ENCODE data around the gene BNIP5. TPM values are rescaled to one million over a fixed set of nuclear protein-coding genes. Genes with fewer than 3 reads are reported as not detected.
A peak's percentile ranks its signal among the peaks of the same experiment; 100 is the strongest.

BNIP5 gene
- total RNA-seq, 2 donors from 2014 or later: not detected

DNA sequence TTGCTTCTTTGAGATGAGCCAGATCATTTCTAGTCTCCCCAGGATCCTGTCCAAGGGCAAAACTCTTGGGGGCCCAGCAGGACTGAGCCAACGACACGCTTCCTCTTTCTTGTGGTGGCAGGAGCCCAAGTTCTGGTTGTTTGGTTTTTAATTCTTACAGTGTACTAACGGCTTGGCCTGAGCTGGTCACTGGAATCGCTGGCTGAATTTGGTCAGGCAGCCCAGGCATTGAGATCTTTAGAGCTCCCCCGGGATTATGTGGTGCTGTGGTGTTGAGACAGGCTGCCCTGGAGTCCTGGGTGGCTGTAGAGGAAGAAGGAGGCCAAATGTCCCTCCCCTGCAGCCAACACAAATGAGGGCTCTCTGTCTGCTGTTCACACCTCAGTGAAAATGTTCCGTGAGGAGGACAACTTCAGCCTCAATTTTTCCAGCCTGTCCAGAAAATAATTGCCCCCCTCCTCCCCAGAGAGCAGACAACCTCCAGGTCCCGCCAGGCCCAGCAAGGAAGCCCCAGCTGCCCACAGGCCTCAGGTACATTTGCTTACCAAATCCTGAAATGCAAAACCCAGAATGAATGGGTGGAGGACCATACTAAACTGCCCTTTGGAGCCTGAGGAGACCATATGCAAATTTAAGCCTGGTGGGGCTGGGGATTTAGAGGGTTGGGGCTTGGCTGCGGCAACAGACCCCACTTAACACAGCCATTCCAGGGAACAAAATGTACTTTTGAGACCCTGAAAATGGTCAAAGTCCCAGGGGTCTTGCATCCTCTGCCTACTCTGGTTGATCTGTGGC is 23.6 kb downstream of the BNIP5 start:
- no peaks in the 10 kb centered on the region for H3K36me3 Mint-ChIP-seq (ENCODE audit: low read depth)

GRCh38 chr6:36309900-36310299 is 26.8 kb downstream of the BNIP5 start:
- Mint-ChIP-seq H3K4me3 (no peak overlapping the region), H3K9me3 (peaks cover 5% of the 10 kb centered on the region), H3K27ac (no peak overlapping the region), H3K36me3 (ENCODE audit: low read depth) (no peaks in the 10 kb centered on the region), H3K27me3 (ENCODE audit: insufficient read depth) (no peaks in the 10 kb centered on the region), H3K4me1 (peaks cover 25% of the 10 kb centered on the region)
- Histone ChIP-seq H3K4me3 (ENCODE audit: low read length) (no peak overlapping the region), H3K9ac (ENCODE audit: extremely low read depth, low read length, poor library complexity, severe bottlenecking) (no peak overlapping the region), H3K4me1 (ENCODE audit: control insufficient read depth, insufficient read depth, low read length) (peaks cover 13% of the 10 kb centered on the region), H3K27ac (ENCODE audit: low read depth, low read length) (no peak overlapping the region), H3K9me3 (ENCODE audit: control insufficient read depth, low read length) (peaks cover 6% of the 10 kb centered on the region), H3K36me3 (ENCODE audit: control insufficient read depth, insufficient read depth, low read length) (no peaks in the 10 kb centered on the region), H3K27me3 (ENCODE audit: control insufficient read depth, insufficient read depth, low read length, poor library complexity, severe bottlenecking) (no peaks in the 10 kb centered on the region)
- no peak for DNase-seq
- WGBS, 2 experiments (ENCODE audit: insufficient coverage in 1 of 2, insufficient read length in 1 of 2): 97 to 100% methylated on average over 2 of the region's 2 CpGs
- TF ChIP-seq, protein P1, sequence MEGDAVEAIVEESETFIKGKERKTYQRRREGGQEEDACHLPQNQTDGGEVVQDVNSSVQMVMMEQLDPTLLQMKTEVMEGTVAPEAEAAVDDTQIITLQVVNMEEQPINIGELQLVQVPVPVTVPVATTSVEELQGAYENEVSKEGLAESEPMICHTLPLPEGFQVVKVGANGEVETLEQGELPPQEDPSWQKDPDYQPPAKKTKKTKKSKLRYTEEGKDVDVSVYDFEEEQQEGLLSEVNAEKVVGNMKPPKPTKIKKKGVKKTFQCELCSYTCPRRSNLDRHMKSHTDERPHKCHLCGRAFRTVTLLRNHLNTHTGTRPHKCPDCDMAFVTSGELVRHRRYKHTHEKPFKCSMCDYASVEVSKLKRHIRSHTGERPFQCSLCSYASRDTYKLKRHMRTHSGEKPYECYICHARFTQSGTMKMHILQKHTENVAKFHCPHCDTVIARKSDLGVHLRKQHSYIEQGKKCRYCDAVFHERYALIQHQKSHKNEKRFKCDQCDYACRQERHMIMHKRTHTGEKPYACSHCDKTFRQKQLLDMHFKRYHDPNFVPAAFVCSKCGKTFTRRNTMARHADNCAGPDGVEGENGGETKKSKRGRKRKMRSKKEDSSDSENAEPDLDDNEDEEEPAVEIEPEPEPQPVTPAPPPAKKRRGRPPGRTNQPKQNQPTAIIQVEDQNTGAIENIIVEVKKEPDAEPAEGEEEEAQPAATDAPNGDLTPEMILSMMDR (conservative IDR thresholded peaks at IDR 0.05): no peak

More for the DNA sequence above, 23.6 kb downstream of the BNIP5 start:
- TF ChIP-seq, protein P1 (conservative IDR thresholded peaks at IDR 0.05): no peak
- no peak overlapping the region for H3K27ac ChIP-seq (ENCODE audit: low read depth, low read length)
- no peak overlapping the region for H3K4me3 Mint-ChIP-seq
- peaks cover 13% of the 10 kb centered on the region for H3K4me1 ChIP-seq (ENCODE audit: control insufficient read depth, insufficient read depth, low read length)
- WGBS, 2 experiments (ENCODE audit: insufficient coverage in 1 of 2, insufficient read length in 1 of 2): 92 to 93% methylated on average over 5 to 8 of the region's 8 CpGs
- H3K36me3 ChIP-seq (ENCODE audit: control insufficient read depth, insufficient read depth, low read length): no peaks in the 10 kb centered on the region
- peaks cover 5% of the 10 kb centered on the region for H3K9me3 Mint-ChIP-seq
- no peaks in the 10 kb centered on the region for H3K27me3 ChIP-seq (ENCODE audit: control insufficient read depth, insufficient read depth, low read length, poor library complexity, severe bottlenecking)
- no peak for DNase-seq
- no peaks in the 10 kb centered on the region for H3K27me3 Mint-ChIP-seq (ENCODE audit: insufficient read depth)
- no peak overlapping the region for H3K9ac ChIP-seq (ENCODE audit: extremely low read depth, low read length, poor library complexity, severe bottlenecking)
- H3K27ac Mint-ChIP-seq: peak overlapping the region; percentile 31
- no peak overlapping the region for H3K4me3 ChIP-seq (ENCODE audit: low read length)
- H3K4me1 Mint-ChIP-seq: peaks cover 36% of the 10 kb centered on the region
- H3K9me3 ChIP-seq (ENCODE audit: control insufficient read depth, low read length): peaks cover 6% of the 10 kb centered on the region

GRCh38 chr6:36309203-36309602 is 27.5 kb downstream of the BNIP5 start:
- TF ChIP-seq, protein P1 (conservative IDR thresholded peaks at IDR 0.05): no peak
- WGBS, 2 experiments (ENCODE audit: insufficient coverage in 1 of 2, insufficient read length in 1 of 2): 70 to 88% methylated on average over 7 of the region's 7 CpGs

More at GRCh38 chr6:36309203-36309602, 27.5 kb downstream of the BNIP5 start:
- Mint-ChIP-seq H3K27ac (no peak overlapping the region), H3K27me3 (ENCODE audit: insufficient read depth) (no peaks in the 10 kb centered on the region), H3K9me3 (peaks cover 5% of the 10 kb centered on the region), H3K4me3 (no peak overlapping the region), H3K36me3 (ENCODE audit: low read depth) (no peaks in the 10 kb centered on the region), H3K4me1 (peaks cover 23% of the 10 kb centered on the region)
- peaks cover 13% of the 10 kb centered on the region for H3K4me1 ChIP-seq (ENCODE audit: control insufficient read depth, insufficient read depth, low read length)
- H3K9ac ChIP-seq (ENCODE audit: extremely low read depth, low read length, poor library complexity, severe bottlenecking): no peak overlapping the region
- no peaks in the 10 kb centered on the region for H3K27me3 ChIP-seq (ENCODE audit: control insufficient read depth, insufficient read depth, low read length, poor library complexity, severe bottlenecking)
- H3K36me3 ChIP-seq (ENCODE audit: control insufficient read depth, insufficient read depth, low read length): no peaks in the 10 kb centered on the region
- no peak for DNase-seq
- H3K9me3 ChIP-seq (ENCODE audit: control insufficient read depth, low read length): peaks cover 6% of the 10 kb centered on the region
- H3K27ac ChIP-seq (ENCODE audit: low read depth, low read length): no peak overlapping the region
- H3K4me3 ChIP-seq (ENCODE audit: low read length): no peak overlapping the region

Measured in endodermal cell (in vitro differentiated cells).